K562 (cell line): ENCODE results near the gene OXLD1. TPM values are rescaled to one million over a fixed set of nuclear protein-coding genes. Genes with fewer than 3 reads are reported as not detected.
A peak's percentile ranks its signal among the peaks of the same experiment; 100 is the strongest.

ENCODE experiments used
- ARID2 ChIP-seq: fragments of 450-650 bp; IDR thresholded peaks from 2 replicates; pipeline ENCODE4 v1.6.1; 2017; ENCODE audit warnings: antibody characterized with exemption, mild to moderate bottlenecking
- CBFB ChIP-seq: sonication (generic); formaldehyde crosslinking; IDR thresholded peaks from 2 replicates; pipeline ENCODE4 v1.4.0; 2020; ENCODE audit warnings: mild to moderate bottlenecking, missing genetic modification reagents
- EGR1 ChIP-seq: fragments of 450-650 bp; conservative IDR thresholded peaks from 2 replicates; pipeline ENCODE4 v1.6.1; 2017; ENCODE audit warnings: mild to moderate bottlenecking
- ELF1 ChIP-seq: fragments of 200-800 bp; sonication (Bioruptor generic); IDR thresholded peaks from 2 replicates; pipeline ENCODE4 v1.6.1; 2016; ENCODE audit warnings: missing genetic modification characterization, missing compliant biosample characterization
- ELF4 ChIP-seq: fragments of 450-650 bp; formaldehyde crosslinking; IDR thresholded peaks from 2 replicates; pipeline ENCODE4 v1.4.0; 2022; ENCODE audit warnings: missing genetic modification characterization
- ETV1 ChIP-seq: fragments of 450-650 bp; conservative IDR thresholded peaks from 2 replicates; pipeline ENCODE4 v1.6.1; 2016; ENCODE audit warnings: missing genetic modification characterization, control low read depth, low read depth, missing compliant biosample characterization
- FOXP1 ChIP-seq: sonication (generic); formaldehyde crosslinking; IDR thresholded peaks from 2 replicates; pipeline ENCODE4 v1.8.0; 2022; ENCODE audit warnings: mild to moderate bottlenecking, missing genetic modification reagents
- GABPA ChIP-seq: fragments of 200-800 bp; sonication (Bioruptor generic); conservative IDR thresholded peaks from 2 replicates; pipeline ENCODE4 v1.6.1; 2016; ENCODE audit warnings: low read depth, missing genetic modification characterization, missing compliant biosample characterization
- GABPB1 ChIP-seq: sonication (generic); formaldehyde crosslinking; IDR thresholded peaks from 2 replicates; pipeline ENCODE4 v1.8.0; 2022; ENCODE audit warnings: mild to moderate bottlenecking, missing genetic modification reagents
- HDAC1 ChIP-seq, 2 experiments: fragments of 450-650 bp; IDR thresholded peaks; 2 replicates each; pipeline ENCODE4 v1.6.1; 2016 to 2017; ENCODE audit warnings: inconsistent platforms in 1 of 2, mild to moderate bottlenecking in 1 of 2, moderate library complexity in 1 of 2
- JUN ChIP-seq, 2 experiments: sonication (generic) in 1 of 2; formaldehyde crosslinking in 1 of 2; IDR thresholded peaks; 2 replicates each; pipeline versions ENCODE4 v1.6.1 to v1.8.0; 2012 to 2022; ENCODE audit warnings: borderline replicate concordance in 2 of 2, mild to moderate bottlenecking in 2 of 2, improper control_type of control experiment in 1 of 2, low read depth in 1 of 2, low read length in 1 of 2, missing genetic modification reagents in 1 of 2
- KAT8 ChIP-seq: fragments of 450-650 bp; IDR thresholded peaks from 2 replicates; pipeline ENCODE4 v1.6.1; 2016; ENCODE audit warnings: low read depth, mild to moderate bottlenecking
- MTA3 ChIP-seq: fragments of 450-650 bp; formaldehyde crosslinking; IDR thresholded peaks from 2 replicates; pipeline ENCODE4 v1.6.1; 2017; ENCODE audit warnings: mild to moderate bottlenecking, borderline replicate concordance
- NFYB ChIP-seq: IDR thresholded peaks from 2 replicates; pipeline ENCODE4 v1.6.1; 2011; ENCODE audit warnings: mild to moderate bottlenecking, moderate library complexity; ENCODE audit not compliant: insufficient read length; ENCODE audit errors: extremely low read depth
- TCF7 ChIP-seq: sonication (generic); IDR thresholded peaks from 2 replicates; pipeline ENCODE4 v1.6.1; 2016; ENCODE audit warnings: antibody characterized with exemption, borderline replicate concordance
- TEAD1 ChIP-seq, 2 experiments: fragments of 450-650 bp in 1 of 2; sonication (generic) in 1 of 2; formaldehyde crosslinking; IDR thresholded peaks; 2 replicates each; pipeline versions ENCODE4 v1.4.0 to v1.8.0; 2020 to 2022; ENCODE audit warnings: mild to moderate bottlenecking in 2 of 2, missing genetic modification reagents in 1 of 2
- YBX1 ChIP-seq: fragments of 450-650 bp; IDR thresholded peaks from 2 replicates; pipeline ENCODE4 v1.7.1; 2016; ENCODE audit warnings: mild to moderate bottlenecking
- ZNF23 ChIP-seq: fragments of 250-450 bp; sonication (Bioruptor Pico); IDR thresholded peaks from 2 replicates; pipeline ENCODE4 v1.4.0; 2020; ENCODE audit warnings: mild to moderate bottlenecking
- ZNF583 ChIP-seq: fragments of 250-450 bp; sonication (Bioruptor Pico); IDR thresholded peaks from 2 replicates; pipeline ENCODE4 v1.4.0; 2020
- polyA plus RNA-seq, 8 experiments: library from polyadenylated mRNA; depleted of rRNA in 4 of 8; stranded (reverse) in 5 of 8; unstranded in 3 of 8; fragments of >200 nt; fragmentation: Nextera tagmentation in 2 of 8; fragmentation: Illumina TruSeq in 1 of 8; extraction: Ambion mirVana in 2 of 8; extraction: Trizol in 1 of 8; gene quantifications; 2 replicates each; pipeline versions ENCODE4 v1.2.1 to v1.2.3, GENCODE V29; 2011 to 2014; ENCODE audit warnings: inconsistent platforms in 1 of 8, missing spikeins in 1 of 8
- total RNA-seq, 7 experiments: library from RNA; depleted of rRNA in 6 of 7; stranded (reverse); fragments of >200 nt in 6 of 7; fragmentation: Illumina TruSeq in 2 of 7; extraction: Trizol in 2 of 7; gene quantifications; 2 replicates each; pipeline versions ENCODE4 v1.2.1 to v1.2.3, GENCODE V29; 2011 to 2021; ENCODE audit warnings: low replicate concordance in 1 of 7
- TF ChIP-seq, protein P1 (sequence below): fragments of 250-450 bp; sonication (Bioruptor Pico); IDR thresholded peaks from 2 replicates; pipeline ENCODE4 v1.8.0; 2021; ENCODE audit warnings: mild to moderate bottlenecking, moderate library complexity
- TF ChIP-seq, protein P2 (sequence below): IDR thresholded peaks from 2 replicates; pipeline ENCODE4 v1.6.1; 2014; ENCODE audit warnings: antibody characterized with exemption
- TF ChIP-seq, protein P3 (sequence below): IDR thresholded peaks from 2 replicates; pipeline ENCODE4 v1.6.1; 2016; ENCODE audit warnings: missing genetic modification characterization, missing compliant biosample characterization
- TF ChIP-seq, protein P4 (sequence below): fragments of 250-450 bp; sonication (Bioruptor Pico); IDR thresholded peaks from 2 replicates; pipeline ENCODE4 v1.8.0; 2021; ENCODE audit warnings: moderate library complexity, mild to moderate bottlenecking, inconsistent platforms

OXLD1 gene
- total and polyA plus RNA-seq, 9 of the 15 experiments (the other 6 are each of a cell fraction or from before 2014, with no cell fraction given) = 4.4 to 115 (median 29.3) TPM

DNA sequence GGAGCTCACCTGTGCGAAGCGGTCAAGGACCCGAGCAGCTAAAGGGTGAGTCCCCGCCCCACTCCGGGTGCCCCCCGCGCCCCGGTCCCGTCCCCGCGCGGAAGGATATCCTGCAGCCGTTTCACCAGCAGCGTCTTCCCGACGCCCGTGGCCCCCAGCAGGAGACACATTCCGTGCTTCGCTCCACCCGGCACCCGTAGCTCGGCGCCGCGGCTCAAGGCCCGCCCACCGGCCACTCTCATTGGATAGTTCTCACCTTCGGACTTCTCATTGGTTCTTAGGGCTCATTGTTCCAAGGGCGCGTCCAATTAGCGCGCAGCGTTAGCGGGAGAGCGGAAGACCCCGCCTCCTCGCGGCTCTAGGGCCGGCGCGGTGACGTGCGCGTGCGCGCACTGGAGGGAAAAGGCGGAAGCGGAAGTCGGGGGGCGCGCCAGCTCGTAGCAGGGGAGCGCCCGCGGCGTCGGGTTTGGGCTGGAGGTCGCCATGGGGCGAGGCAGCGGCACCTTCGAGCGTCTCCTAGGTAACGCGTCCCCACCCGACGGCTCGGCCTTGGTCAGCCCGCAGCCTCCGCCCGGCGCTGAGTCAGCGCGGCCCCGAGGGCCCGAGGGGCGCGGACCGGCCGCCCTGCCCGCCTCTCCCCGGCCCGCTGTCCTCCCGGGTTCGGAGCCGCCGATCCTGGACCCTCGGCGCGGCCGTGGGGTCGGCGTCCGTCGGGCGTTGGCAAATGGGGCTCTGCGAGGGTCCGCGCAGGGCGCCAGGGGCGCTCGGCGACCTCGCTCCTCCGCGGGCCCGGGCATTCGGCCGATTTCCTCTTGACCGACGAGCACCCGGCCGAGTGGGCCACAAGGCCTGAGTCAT lies 17.4 kb upstream of the OXLD1 start, which contains the start of the genes ARL16 and HGS (continued):
- TF ChIP-seq, protein P1, sequence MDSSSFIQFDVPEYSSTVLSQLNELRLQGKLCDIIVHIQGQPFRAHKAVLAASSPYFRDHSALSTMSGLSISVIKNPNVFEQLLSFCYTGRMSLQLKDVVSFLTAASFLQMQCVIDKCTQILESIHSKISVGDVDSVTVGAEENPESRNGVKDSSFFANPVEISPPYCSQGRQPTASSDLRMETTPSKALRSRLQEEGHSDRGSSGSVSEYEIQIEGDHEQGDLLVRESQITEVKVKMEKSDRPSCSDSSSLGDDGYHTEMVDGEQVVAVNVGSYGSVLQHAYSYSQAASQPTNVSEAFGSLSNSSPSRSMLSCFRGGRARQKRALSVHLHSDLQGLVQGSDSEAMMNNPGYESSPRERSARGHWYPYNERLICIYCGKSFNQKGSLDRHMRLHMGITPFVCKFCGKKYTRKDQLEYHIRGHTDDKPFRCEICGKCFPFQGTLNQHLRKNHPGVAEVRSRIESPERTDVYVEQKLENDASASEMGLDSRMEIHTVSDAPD (CRISPR knock-in tag) = no peak
- TF ChIP-seq NFYB (peak; percentile 94), HDAC1 (IDR thresholded peaks at IDR 0.05) (peak in 1 of 2 experiments; percentile 84; a peak in 2 of 4 replicates), ZNF23 (CRISPR knock-in tag) (no peak), MTA3 (peak; percentile 99), TCF7 (no peak), ETV1 (no peak), CBFB (CRISPR knock-in tag) (no peak), GABPA (tag) (peak; percentile 96), ELF1 (tag) (peak; percentile 98), JUN (IDR thresholded peaks at IDR 0.05; ENCODE audit: borderline replicate concordance, low read depth, low read length) (0 out of 2 replicates have a peak, but pooled peaks have one; percentile 13), JUN (CRISPR knock-in tag; IDR thresholded peaks at IDR 0.05; ENCODE audit: borderline replicate concordance) (no peak), KAT8 (no peak), FOXP1 (CRISPR knock-in tag) (no peak), ZNF583 (0 out of 2 replicates have a peak, but pooled peaks have one; percentile 70), YBX1 (no peak), GABPB1 (peak; percentile 92), ELF4 (CRISPR knock-in tag) (no peak), TEAD1 (CRISPR knock-in tag; IDR thresholded peaks at IDR 0.05) (peak; percentile 71 to 99; a peak in 3 of 4 replicates), EGR1 (no peak), ARID2 (no peak)
- TF ChIP-seq, protein P2, sequence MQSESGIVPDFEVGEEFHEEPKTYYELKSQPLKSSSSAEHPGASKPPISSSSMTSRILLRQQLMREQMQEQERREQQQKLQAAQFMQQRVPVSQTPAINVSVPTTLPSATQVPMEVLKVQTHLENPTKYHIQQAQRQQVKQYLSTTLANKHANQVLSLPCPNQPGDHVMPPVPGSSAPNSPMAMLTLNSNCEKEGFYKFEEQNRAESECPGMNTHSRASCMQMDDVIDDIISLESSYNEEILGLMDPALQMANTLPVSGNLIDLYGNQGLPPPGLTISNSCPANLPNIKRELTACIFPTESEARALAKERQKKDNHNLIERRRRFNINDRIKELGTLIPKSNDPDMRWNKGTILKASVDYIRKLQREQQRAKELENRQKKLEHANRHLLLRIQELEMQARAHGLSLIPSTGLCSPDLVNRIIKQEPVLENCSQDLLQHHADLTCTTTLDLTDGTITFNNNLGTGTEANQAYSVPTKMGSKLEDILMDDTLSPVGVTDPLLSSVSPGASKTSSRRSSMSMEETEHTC = no peak
- TF ChIP-seq, protein P3, sequence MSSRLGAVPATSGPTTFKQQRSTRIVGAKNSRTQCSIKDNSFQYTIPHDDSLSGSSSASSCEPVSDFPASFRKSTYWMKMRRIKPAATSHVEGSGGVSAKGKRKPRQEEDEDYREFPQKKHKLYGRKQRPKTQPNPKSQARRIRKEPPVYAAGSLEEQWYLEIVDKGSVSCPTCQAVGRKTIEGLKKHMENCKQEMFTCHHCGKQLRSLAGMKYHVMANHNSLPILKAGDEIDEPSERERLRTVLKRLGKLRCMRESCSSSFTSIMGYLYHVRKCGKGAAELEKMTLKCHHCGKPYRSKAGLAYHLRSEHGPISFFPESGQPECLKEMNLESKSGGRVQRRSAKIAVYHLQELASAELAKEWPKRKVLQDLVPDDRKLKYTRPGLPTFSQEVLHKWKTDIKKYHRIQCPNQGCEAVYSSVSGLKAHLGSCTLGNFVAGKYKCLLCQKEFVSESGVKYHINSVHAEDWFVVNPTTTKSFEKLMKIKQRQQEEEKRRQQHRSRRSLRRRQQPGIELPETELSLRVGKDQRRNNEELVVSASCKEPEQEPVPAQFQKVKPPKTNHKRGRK (tag) = no peak
- TF ChIP-seq, protein P4, sequence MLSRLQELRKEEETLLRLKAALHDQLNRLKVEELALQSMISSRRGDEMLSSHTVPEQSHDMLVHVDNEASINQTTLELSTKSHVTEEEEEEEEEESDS (CRISPR knock-in tag) = no peak
